Measurements from ENCODE around the gene SLC17A7. TPM values are rescaled to one million over a fixed set of nuclear protein-coding genes. Genes with fewer than 3 reads are reported as not detected.

The SLC17A7 gene
- total and polyA plus RNA-seq, 2 of the 8 experiments (the other 6 are each of a cell fraction or from before 2014, with no cell fraction given) = 2.7 to 3.0 TPM

GRCh38 chr19:49430172-49430677 lies 11.1 kb downstream of the SLC17A7 start (continued):
- TF ChIP-seq CHD7 (IDR thresholded peaks at IDR 0.05; ENCODE audit: insufficient replicate concordance, low read length) = no peak
- no peak for TF ChIP-seq SRF (IDR thresholded peaks at IDR 0.05; ENCODE audit: low read depth, low read length)
- TF ChIP-seq JUN (IDR thresholded peaks at IDR 0.05; ENCODE audit: low read depth, low read length) = no peak
- TF ChIP-seq YY1 (IDR thresholded peaks at IDR 0.05; ENCODE audit: low read depth, low read length) = no peak
- no peak for TF ChIP-seq GABPA (IDR thresholded peaks at IDR 0.05; ENCODE audit: borderline replicate concordance, insufficient read depth, low read length)
- no peak for TF ChIP-seq RNF2 (IDR thresholded peaks at IDR 0.05; ENCODE audit: borderline replicate concordance, low read depth, low read length, missing control alignments, poor library complexity, severe bottlenecking)
- TF ChIP-seq CHD2 (IDR thresholded peaks at IDR 0.05; ENCODE audit: low read length) = no peak
- TF ChIP-seq JUND (IDR thresholded peaks at IDR 0.05; ENCODE audit: low read length) = no peak
- no peak for TF ChIP-seq CHD1 (IDR thresholded peaks at IDR 0.05; ENCODE audit: low read depth, low read length)
- no peak for TF ChIP-seq SP4 (IDR thresholded peaks at IDR 0.05; ENCODE audit: low read length)
